GM21737 (cell line): Measurements from ENCODE around the gene PRKCD.
A peak's percentile ranks its signal among the peaks of the same experiment; 100 is the strongest.

Experiments
- ATAC-seq: cut with Tn5 transposase; IDR thresholded peaks from one replicate; pipeline ENCODE4 v1.9.1; 2021; ENCODE audit warnings: mild to moderate bottlenecking, moderate library complexity; ENCODE audit not compliant: unreplicated experiment

The PRKCD gene

GRCh38 chr3:53160660-53161449 is at the start of gene PRKCD:
Gene PRKCD, plus strand, starts transcription at chr3:53161209. Its CDS starts 17,214 bp downstream, at chr3:53178423.
- peak; percentile 49 for ATAC-seq

DNA sequence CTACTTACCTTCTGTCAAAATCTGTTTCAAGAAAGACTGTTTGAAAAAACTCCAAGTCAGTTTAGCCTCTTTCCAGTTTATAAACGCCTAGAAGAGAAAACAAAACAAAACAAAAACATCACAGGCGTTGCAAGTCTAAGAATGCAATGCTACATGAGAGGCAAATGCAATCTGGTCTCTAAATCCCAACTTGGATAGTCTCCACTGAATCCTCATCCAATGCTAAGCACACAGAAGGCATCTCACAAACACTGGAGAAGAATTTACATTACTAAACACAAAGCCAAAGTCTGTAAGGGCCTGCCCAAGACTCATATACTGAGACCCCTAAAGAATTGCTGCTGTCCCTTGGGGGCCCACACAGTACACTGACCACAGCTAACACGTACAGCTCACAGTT is 49.2 kb upstream of the PRKCD start:
- no peak for ATAC-seq

GRCh38 chr3:53113293-53114010 is 47.6 kb upstream of the PRKCD start:
- no peak for ATAC-seq

- peak; percentile 63 for ATAC-seq
Observed at GRCh38 chr3:53114011-53114400, 47.0 kb upstream of the PRKCD start.

- ATAC-seq = no peak
Observed at GRCh38 chr3:53114412-53115074, 46.5 kb upstream of the PRKCD start.

DNA sequence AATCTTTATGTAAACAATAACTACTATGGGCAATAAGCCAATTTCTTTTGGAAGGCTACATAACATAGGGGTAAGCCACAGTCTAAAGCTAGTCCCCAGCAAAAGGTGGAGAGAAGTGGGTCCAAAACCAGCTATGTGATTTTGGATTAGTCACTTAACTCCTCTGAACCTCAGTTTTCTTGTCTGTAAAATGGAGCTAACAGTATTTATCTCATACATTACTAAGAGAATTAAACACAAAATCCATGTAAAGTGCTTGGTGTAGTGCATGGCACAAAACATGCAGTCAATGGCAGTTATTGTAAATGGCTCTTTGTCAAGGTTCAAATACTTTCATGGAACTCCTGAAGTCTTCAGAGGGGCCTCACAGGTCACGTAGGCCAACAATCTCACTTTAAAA is 44.1 kb upstream of the PRKCD start:
- ATAC-seq = no peak

DNA sequence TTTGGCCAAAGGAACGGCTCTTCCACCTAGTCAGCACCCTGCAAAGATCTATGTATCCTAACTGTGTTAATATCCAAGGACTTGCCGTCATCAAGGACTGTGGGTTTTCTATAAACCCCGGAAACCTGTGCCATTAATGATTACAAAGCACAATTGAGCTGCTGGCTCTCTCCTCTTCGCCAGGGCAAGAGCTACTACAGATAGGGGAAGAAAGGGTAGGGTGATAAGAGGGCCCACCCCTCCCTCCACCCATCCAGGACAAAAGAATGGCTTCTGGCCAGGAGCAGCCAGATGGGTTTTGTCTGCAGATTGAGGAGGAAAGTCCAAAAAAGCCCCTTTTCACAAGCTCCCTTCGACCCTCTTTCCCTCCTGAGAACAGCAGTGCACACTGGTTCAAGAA is 40.7 kb upstream of the PRKCD start:
- ATAC-seq = no peak

- no peak for ATAC-seq
Observed at GRCh38 chr3:53122255-53122932, 38.6 kb upstream of the PRKCD start.

DNA sequence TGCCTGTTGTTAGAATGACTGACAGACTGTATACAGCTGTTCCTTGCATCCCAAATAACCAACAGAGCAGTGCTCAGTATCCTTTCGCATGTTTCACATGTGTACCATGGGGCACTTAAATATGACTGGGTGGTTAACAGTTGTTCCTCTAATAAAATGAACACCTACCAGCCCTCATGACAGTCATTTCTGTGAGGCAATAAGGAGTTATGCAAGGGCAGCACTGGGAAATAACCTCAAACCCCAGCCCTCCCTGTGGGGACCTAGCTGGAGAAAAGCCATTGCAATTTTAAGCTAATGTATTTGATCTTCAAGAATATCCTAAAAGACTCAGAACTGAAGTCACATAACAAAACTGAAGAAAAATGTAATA is 38.1 kb upstream of the PRKCD start:
- ATAC-seq = no peak

DNA sequence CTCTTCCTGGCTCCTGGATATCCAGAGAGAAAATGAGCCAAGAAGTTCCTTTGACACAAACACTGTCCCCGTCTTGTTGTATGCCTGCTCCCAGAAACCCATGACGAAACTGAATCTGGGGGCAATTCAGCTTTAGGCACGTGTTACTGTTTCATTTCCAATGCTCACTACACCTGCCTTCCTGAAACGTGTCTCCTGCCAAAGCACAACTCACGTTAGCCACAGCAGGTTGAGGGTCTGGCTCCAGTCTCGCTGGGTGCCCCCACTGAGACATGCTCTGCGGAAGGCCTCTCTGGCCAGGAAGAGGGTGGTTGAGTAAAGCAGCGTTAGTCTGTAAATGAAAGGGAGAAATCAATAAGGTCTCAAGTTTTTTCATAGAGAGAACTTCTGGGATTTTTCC is 37.5 kb upstream of the PRKCD start:
- no peak for ATAC-seq

GRCh38 chr3:53123953-53124352 is 37.1 kb upstream of the PRKCD start:
- no peak for ATAC-seq

DNA sequence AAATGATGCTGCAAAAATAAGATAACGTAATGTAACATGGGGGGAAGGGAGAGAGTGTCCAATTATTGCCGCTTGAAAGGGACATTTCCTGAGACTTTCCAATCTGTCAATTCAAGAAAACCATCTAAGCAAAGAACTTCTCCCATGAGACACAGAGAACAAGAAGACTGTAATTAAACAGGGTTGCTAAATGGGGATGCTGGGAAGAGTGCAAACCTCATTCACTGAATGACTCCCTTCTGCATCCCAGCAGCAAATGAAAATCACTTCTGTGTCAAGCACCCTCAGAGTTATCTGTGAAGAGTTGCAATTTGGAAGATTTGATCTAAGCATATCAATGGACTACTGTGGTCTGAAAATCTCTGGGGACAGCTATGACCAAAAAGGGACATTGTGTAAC is 34.4 kb upstream of the PRKCD start:
- no peak for ATAC-seq

GRCh38 chr3:53129344-53129743 is 31.7 kb upstream of the PRKCD start:
- ATAC-seq = no peak

GRCh38 chr3:53130179-53131061 is 30.6 kb upstream of the PRKCD start, which contains the start of gene RFT1:
Gene RFT1, minus strand, starts transcription at chr3:53130435. Its CDS starts 35 bp downstream, at chr3:53130400.
- peak; percentile 81 for ATAC-seq

- no peak for ATAC-seq
Observed at GRCh38 chr3:53131096-53131495, 29.9 kb upstream of the PRKCD start.

- no peak for ATAC-seq
Observed at GRCh38 chr3:53132347-53132746, 28.7 kb upstream of the PRKCD start.

DNA sequence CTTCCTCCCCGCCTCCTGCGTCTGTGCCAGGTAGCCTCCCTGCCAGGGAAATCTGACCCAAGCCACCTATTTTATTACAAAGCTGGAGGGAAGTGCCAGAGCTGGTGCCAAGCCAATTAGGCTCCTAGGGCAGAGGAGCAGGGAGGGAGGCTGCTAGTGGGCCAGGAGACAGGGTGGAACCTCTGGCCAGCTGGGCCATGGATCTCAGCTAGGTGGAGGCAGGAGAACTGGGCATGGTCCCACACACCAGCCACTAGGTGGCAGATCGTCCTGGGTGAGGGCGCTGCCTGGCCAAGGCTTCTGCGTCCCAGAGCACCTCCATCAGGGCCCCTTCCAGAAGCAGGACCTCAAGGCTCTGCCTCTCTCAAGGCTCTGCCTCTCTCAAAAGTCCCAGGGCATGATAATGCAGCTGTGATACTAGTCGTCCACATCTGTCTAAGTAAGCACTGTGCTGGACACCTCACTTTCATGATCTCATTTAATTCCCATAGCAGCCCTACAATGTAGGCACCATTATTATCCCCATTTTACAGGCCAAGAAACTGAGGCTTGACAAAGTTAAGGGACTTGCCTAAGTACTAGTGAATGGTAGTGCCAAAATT is 26.3 kb upstream of the PRKCD start:
- ATAC-seq = peak; percentile 47

DNA sequence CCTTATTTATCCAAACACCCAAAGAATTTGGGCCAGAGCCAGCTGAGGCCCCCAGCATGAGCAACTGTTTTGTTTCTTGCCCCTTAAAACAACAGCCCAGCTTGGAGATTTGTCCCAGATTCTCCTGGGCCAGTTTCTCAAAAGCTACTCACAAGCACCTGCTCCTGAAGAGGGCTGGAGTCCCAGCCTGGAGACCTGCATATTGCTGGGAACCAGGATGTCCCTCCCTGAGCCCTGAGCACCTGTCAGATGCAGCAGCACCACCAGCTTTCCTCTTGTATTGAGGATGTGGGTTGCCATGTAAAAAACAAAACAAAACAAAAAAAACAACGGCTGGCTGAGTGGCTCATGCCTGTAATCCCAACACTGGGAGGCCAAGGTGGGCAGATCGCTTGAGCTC is 23.8 kb upstream of the PRKCD start:
- no peak for ATAC-seq

GRCh38 chr3:53137835-53138446 is 23.1 kb upstream of the PRKCD start:
- ATAC-seq = no peak
